Measurements from ENCODE around the gene SMC6.

SMC6 gene

GRCh38 chr2:17614174-17614930 is 139.3 kb downstream of the SMC6 start:
- H3K4me3 ChIP-seq (ENCODE audit: control insufficient read depth, low read depth, low read length), result no peak overlapping the region
- DNase-seq (ENCODE audit: low read depth), result no peak
- TF ChIP-seq, protein P1, sequence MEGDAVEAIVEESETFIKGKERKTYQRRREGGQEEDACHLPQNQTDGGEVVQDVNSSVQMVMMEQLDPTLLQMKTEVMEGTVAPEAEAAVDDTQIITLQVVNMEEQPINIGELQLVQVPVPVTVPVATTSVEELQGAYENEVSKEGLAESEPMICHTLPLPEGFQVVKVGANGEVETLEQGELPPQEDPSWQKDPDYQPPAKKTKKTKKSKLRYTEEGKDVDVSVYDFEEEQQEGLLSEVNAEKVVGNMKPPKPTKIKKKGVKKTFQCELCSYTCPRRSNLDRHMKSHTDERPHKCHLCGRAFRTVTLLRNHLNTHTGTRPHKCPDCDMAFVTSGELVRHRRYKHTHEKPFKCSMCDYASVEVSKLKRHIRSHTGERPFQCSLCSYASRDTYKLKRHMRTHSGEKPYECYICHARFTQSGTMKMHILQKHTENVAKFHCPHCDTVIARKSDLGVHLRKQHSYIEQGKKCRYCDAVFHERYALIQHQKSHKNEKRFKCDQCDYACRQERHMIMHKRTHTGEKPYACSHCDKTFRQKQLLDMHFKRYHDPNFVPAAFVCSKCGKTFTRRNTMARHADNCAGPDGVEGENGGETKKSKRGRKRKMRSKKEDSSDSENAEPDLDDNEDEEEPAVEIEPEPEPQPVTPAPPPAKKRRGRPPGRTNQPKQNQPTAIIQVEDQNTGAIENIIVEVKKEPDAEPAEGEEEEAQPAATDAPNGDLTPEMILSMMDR (IDR thresholded peaks at IDR 0.05; ENCODE audit: control insufficient read depth, insufficient read depth, low read depth, low read length, missing control alignments), result no peak
